DMS 273 treated with DMSO at 0.1 percent for 48 hours (cell line): Measurements from ENCODE around the gene RHOXF2B.
"Not testable (repeated sequence)": the region's sequence is repeated elsewhere in the genome, so short reads cannot be mapped to it uniquely, and the experiment has no call there.

ENCODE experiments used
- DNase-seq: peaks from one replicate; lab custom pipeline; 2025; lab: John Stamatoyannopoulos, UW

The RHOXF2B gene

GRCh38 chrX:120077590-120077989 is at the start of gene RHOXF2B:
TSS of gene RHOXF2B (minus strand) at chrX:120077690. CDS start at chrX:120077552, 138 bp downstream.
- DNase-seq, result not testable (repeated sequence)

GRCh38 chrX:120125444-120125843 is 48.0 kb upstream of the RHOXF2B start:
- DNase-seq, result no peak

GRCh38 chrX:120120223-120120622 is 42.7 kb upstream of the RHOXF2B start:
- DNase-seq, result no peak

GRCh38 chrX:120115438-120115963 is 38.0 kb upstream of the RHOXF2B start, which contains the start of gene RHOXF1:
TSS of gene RHOXF1 (minus strand) at chrX:120115913. CDS start at chrX:120115862, 51 bp downstream.
- DNase-seq, result no peak

- no peak for DNase-seq
Measured at GRCh38 chrX:120111611-120112010, 34.1 kb upstream of the RHOXF2B start.

- DNase-seq, result no peak
Measured at GRCh38 chrX:120109378-120109777, 31.9 kb upstream of the RHOXF2B start.

GRCh38 chrX:120104707-120105106 is 27.2 kb upstream of the RHOXF2B start:
- DNase-seq, result not testable (repeated sequence)

- DNase-seq, result not testable (repeated sequence)
Measured at GRCh38 chrX:120101057-120101456, 23.6 kb upstream of the RHOXF2B start.

GRCh38 chrX:120090208-120090607 is 12.7 kb upstream of the RHOXF2B start:
- no peak for DNase-seq

GRCh38 chrX:120087289-120088017 is 10.0 kb upstream of the RHOXF2B start:
- DNase-seq, result no peak

GRCh38 chrX:120085553-120086185 is 8.2 kb upstream of the RHOXF2B start:
- not testable (repeated sequence) for DNase-seq

- DNase-seq, result not testable (repeated sequence)
Measured at GRCh38 chrX:120066169-120066568, 11.3 kb downstream of the RHOXF2B start.

- not testable (repeated sequence) for DNase-seq
Measured at GRCh38 chrX:120042712-120043111, 34.8 kb downstream of the RHOXF2B start.

GRCh38 chrX:120042247-120042646 is 35.2 kb downstream of the RHOXF2B start:
- not testable (repeated sequence) for DNase-seq

GRCh38 chrX:120040176-120040575 is 37.3 kb downstream of the RHOXF2B start:
- not testable (repeated sequence) for DNase-seq

- not testable (repeated sequence) for DNase-seq
Measured at GRCh38 chrX:120039087-120039733, 38.3 kb downstream of the RHOXF2B start.

- no peak for DNase-seq
Measured at GRCh38 chrX:120036704-120037103, 40.8 kb downstream of the RHOXF2B start.

- DNase-seq, result not testable (repeated sequence)
Measured at GRCh38 chrX:120035522-120036309, 41.8 kb downstream of the RHOXF2B start.

- no peak for DNase-seq
Measured at GRCh38 chrX:120029354-120029753, 48.1 kb downstream of the RHOXF2B start.

- no peak for DNase-seq
Measured at GRCh38 chrX:120023259-120023658, 54.2 kb downstream of the RHOXF2B start.

- DNase-seq, result no peak
Measured at GRCh38 chrX:120022763-120023162, 54.7 kb downstream of the RHOXF2B start.
